Mesenchymal stem cell (in vitro differentiated cells and primary cell): ENCODE data around the gene CCL4L2.
"Not testable (repeated sequence)": the region's sequence is repeated elsewhere in the genome, so short reads cannot be mapped to it uniquely, and the experiment has no call there.

ENCODE experiments used
- DNase-seq: peaks from one replicate; pipeline ENCODE4 v3.0.0-alpha.2; 2013
- H2AFZ ChIP-seq: one replicate; pipeline ENCODE4 v1.6.1; 2013; ENCODE audit warnings: low read depth, mild to moderate bottlenecking, control low read depth, inconsistent platforms, low read length, moderate library complexity
- H2AK5ac ChIP-seq: 2 replicates; pipeline ENCODE4 v1.6.1; 2013; ENCODE audit warnings: low read length, moderate library complexity, mild to moderate bottlenecking, inconsistent platforms; ENCODE audit not compliant: severe bottlenecking
- H2BK120ac ChIP-seq: one replicate; pipeline ENCODE4 v1.6.1; 2013; ENCODE audit warnings: low read depth, mild to moderate bottlenecking, inconsistent platforms, low read length, moderate library complexity
- H2BK12ac ChIP-seq, 2 experiments: one replicate each; pipeline ENCODE4 v1.6.1; 2013; ENCODE audit warnings: inconsistent platforms in 2 of 2, low read length in 2 of 2, mild to moderate bottlenecking in 2 of 2, moderate library complexity in 2 of 2, control low read depth in 1 of 2
- H2BK15ac ChIP-seq: one replicate; pipeline ENCODE4 v1.6.1; 2013; ENCODE audit warnings: mild to moderate bottlenecking, low read depth, inconsistent platforms; ENCODE audit not compliant: poor library complexity, severe bottlenecking
- H2BK5ac ChIP-seq: 2 replicates; pipeline ENCODE4 v1.6.1; 2013; ENCODE audit warnings: low read depth, mild to moderate bottlenecking, low read length, control low read depth, inconsistent platforms; ENCODE audit not compliant: poor library complexity, severe bottlenecking
- H3K14ac ChIP-seq, 2 experiments: one replicate each; pipeline ENCODE4 v1.6.1; 2013; ENCODE audit warnings: inconsistent platforms in 2 of 2, low read length in 2 of 2, control low read depth in 1 of 2, mild to moderate bottlenecking in 1 of 2, moderate library complexity in 1 of 2
- H3K18ac ChIP-seq, 2 experiments: one replicate each; pipeline ENCODE4 v1.6.1; 2013; ENCODE audit warnings: inconsistent platforms in 2 of 2, low read length in 2 of 2, control low read depth in 1 of 2, low read depth in 1 of 2, mild to moderate bottlenecking in 1 of 2
- H3K23ac ChIP-seq, 2 experiments: one replicate each; pipeline ENCODE4 v1.6.1; 2013; ENCODE audit warnings: inconsistent platforms in 2 of 2, low read length in 2 of 2, mild to moderate bottlenecking in 2 of 2, moderate library complexity in 2 of 2, control low read depth in 1 of 2
- H3K27ac ChIP-seq: 2 replicates; pipeline ENCODE4 v1.5.1; 2013; ENCODE audit warnings: mild to moderate bottlenecking, moderate library complexity, low read length, control low read depth, inconsistent platforms; ENCODE audit not compliant: poor library complexity, severe bottlenecking
- H3K27me3 ChIP-seq, 2 experiments: 2 replicates each; pipeline versions ENCODE4 v1.6.1 to v1.7.0; 2013; ENCODE audit warnings: low read length in 2 of 2, mild to moderate bottlenecking in 2 of 2, moderate library complexity in 2 of 2, control low read depth in 1 of 2, inconsistent platforms in 1 of 2; ENCODE audit not compliant: control insufficient read depth in 1 of 2, insufficient read depth in 1 of 2
- H3K36me3 ChIP-seq, 2 experiments: 2 replicates each; pipeline versions ENCODE4 v1.6.1 to v1.7.0; 2013; ENCODE audit warnings: low read length in 2 of 2, control low read depth in 1 of 2, inconsistent platforms in 1 of 2, low read depth in 1 of 2, mild to moderate bottlenecking in 1 of 2; ENCODE audit not compliant: insufficient read depth in 2 of 2, control insufficient read depth in 1 of 2
- H3K4ac ChIP-seq, 2 experiments: one replicate each; pipeline ENCODE4 v1.6.1; 2013; ENCODE audit warnings: inconsistent platforms in 2 of 2, low read length in 2 of 2, mild to moderate bottlenecking in 2 of 2, moderate library complexity in 2 of 2, control low read depth in 1 of 2, low read depth in 1 of 2
- H3K4me1 ChIP-seq: 2 replicates; pipeline ENCODE4 v1.6.1; 2013; ENCODE audit warnings: low read depth, low read length, control low read depth; ENCODE audit not compliant: control insufficient read depth, insufficient read depth
- H3K4me2 ChIP-seq: 2 replicates; pipeline ENCODE4 v1.6.1; 2013; ENCODE audit warnings: low read length, mild to moderate bottlenecking, inconsistent platforms; ENCODE audit not compliant: poor library complexity, severe bottlenecking
- H3K4me3 ChIP-seq, 2 experiments: 2 replicates each; pipeline versions ENCODE4 v1.5.1 to v1.7.0; 2013; ENCODE audit warnings: low read length in 2 of 2, mild to moderate bottlenecking in 2 of 2, control low read depth in 1 of 2, low read depth in 1 of 2; ENCODE audit not compliant: insufficient read depth in 1 of 2
- H3K79me1 ChIP-seq: replicated peaks from 2 replicates; pipeline ENCODE4 v1.6.1; 2013; ENCODE audit warnings: mild to moderate bottlenecking, control low read depth, low read length, inconsistent platforms; ENCODE audit not compliant: poor library complexity, severe bottlenecking
- H3K9ac ChIP-seq: 2 replicates; pipeline ENCODE4 v1.7.0; 2013; ENCODE audit warnings: mild to moderate bottlenecking, low read length, moderate library complexity
- H3K9me3 ChIP-seq: 2 replicates; pipeline ENCODE4 v1.7.0; 2013; ENCODE audit warnings: mild to moderate bottlenecking, low read length; ENCODE audit not compliant: control insufficient read depth
- H4K8ac ChIP-seq: one replicate; pipeline ENCODE4 v1.6.1; 2013; ENCODE audit warnings: inconsistent platforms, mild to moderate bottlenecking, low read length, moderate library complexity
- H4K91ac ChIP-seq: one replicate; pipeline ENCODE4 v1.6.1; 2013; ENCODE audit warnings: mild to moderate bottlenecking, low read length, inconsistent platforms
- WGBS: methylation state at CpG from one replicate; pipeline ENCODE4 v1.1.7; 2013; ENCODE audit warnings: mixed read lengths; 5-methylcytosine and 5-hydroxymethylcytosine counted together

CCL4L2 gene

DNA sequence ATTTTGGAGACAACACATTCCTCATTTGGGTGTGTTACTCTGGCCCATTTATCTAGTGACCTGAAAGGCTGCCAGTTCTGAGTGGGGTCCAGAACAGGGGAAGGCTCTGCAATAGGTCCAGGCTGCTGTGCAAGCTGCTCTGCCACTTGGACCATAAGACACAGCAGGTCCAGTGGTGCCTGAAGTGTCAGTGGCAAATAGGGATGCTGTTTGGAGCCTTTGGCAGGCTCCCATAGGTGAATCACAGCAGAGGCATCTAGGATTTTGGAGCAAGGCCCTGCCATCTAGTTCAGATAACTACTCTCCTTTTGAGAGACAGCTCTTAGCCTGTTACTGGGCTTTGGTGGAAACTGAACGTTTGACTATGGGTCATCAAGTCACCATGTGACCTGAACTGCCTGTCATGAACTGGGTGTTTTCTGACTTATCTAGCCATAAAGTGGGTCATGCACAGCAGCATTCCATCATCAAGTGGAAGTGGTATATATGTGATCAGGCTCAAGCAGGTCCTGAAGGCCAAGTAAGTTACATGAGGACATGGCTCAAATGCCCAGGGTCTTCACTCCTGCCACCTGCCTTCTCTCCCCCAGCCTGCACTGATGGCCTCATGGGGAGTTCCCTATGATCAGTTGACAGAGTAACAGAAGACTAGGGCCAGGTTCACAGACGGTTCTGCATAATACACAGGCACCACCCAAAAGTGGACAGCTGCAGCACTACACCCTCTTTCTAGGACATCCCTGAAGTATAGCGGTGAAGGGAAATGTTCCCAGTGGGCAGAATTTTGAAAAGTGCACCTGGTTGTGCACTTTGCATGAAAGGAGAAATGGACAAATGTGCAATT is 10.1 kb downstream of the CCL4L2 start:
- H3K9me3 ChIP-seq, H4K91ac ChIP-seq, H3K4me2 ChIP-seq, H2AK5ac ChIP-seq, H3K79me1 ChIP-seq, H4K8ac ChIP-seq, H2BK120ac ChIP-seq, H3K36me3 ChIP-seq, H3K4me3 ChIP-seq, H3K4ac ChIP-seq, H2BK12ac ChIP-seq, H3K9ac ChIP-seq, H3K18ac ChIP-seq, H3K23ac ChIP-seq, H2AFZ ChIP-seq, H2BK15ac ChIP-seq, H3K27ac ChIP-seq, H3K14ac ChIP-seq, H2BK5ac ChIP-seq, H3K27me3 ChIP-seq, DNase-seq, H3K4me1 ChIP-seq: not testable (repeated sequence)
- 75% methylated on average over 3 of the region's 3 CpGs for WGBS

GRCh38 chr17:36221581-36222100 is 10.8 kb downstream of the CCL4L2 start:
- not testable (repeated sequence) for H3K4me3 ChIP-seq, H3K4me1 ChIP-seq, DNase-seq, H3K18ac ChIP-seq, H3K79me1 ChIP-seq, H3K27me3 ChIP-seq, H4K91ac ChIP-seq, H3K4ac ChIP-seq, H3K14ac ChIP-seq, H2AFZ ChIP-seq, H2BK120ac ChIP-seq, H3K23ac ChIP-seq, H3K9ac ChIP-seq, H2BK12ac ChIP-seq, H2BK5ac ChIP-seq, H3K27ac ChIP-seq, H4K8ac ChIP-seq, H3K36me3 ChIP-seq, H3K4me2 ChIP-seq, H2BK15ac ChIP-seq, H2AK5ac ChIP-seq, H3K9me3 ChIP-seq
- WGBS: 62% methylated on average over 4 of the region's 4 CpGs

DNA sequence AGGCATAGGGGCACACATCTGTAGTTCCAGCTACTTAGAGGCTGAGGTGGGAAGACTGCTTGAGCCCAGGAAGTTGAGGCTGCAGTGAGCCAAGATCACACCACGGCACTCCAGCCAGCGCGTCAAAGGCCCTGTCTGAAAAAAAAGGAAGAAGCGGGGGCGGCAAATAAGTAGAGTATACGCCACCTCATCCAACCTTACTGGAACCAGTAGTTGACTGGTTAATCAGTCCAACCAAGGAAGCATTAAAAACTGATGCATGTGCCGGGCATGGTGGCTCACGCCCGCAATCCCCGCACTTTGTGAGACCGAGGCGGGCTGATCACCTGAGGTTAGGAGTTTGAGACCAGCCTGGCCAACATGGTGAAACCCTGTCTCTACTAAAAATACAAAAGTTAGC is 12.1 kb downstream of the CCL4L2 start:
- not testable (repeated sequence) for H4K8ac ChIP-seq, DNase-seq, H3K14ac ChIP-seq, H2BK5ac ChIP-seq, H3K4me2 ChIP-seq, H3K4ac ChIP-seq, H3K4me1 ChIP-seq, H3K23ac ChIP-seq, H3K9ac ChIP-seq, H3K18ac ChIP-seq, H3K9me3 ChIP-seq, H2BK12ac ChIP-seq, H3K27me3 ChIP-seq, H2AFZ ChIP-seq, H3K27ac ChIP-seq, H3K79me1 ChIP-seq, H3K4me3 ChIP-seq, H2BK120ac ChIP-seq, H4K91ac ChIP-seq, H3K36me3 ChIP-seq, H2AK5ac ChIP-seq, H2BK15ac ChIP-seq
- WGBS: 96% methylated on average over 12 of the region's 12 CpGs

GRCh38 chr17:36229644-36230043 is 18.8 kb downstream of the CCL4L2 start:
- H2BK12ac ChIP-seq, H3K79me1 ChIP-seq, H3K36me3 ChIP-seq, H3K9me3 ChIP-seq, H3K27me3 ChIP-seq, DNase-seq, H2BK15ac ChIP-seq, H4K91ac ChIP-seq, H3K9ac ChIP-seq, H3K14ac ChIP-seq, H3K23ac ChIP-seq, H2BK5ac ChIP-seq, H3K4me2 ChIP-seq, H2AK5ac ChIP-seq, H3K4ac ChIP-seq, H2BK120ac ChIP-seq, H3K4me3 ChIP-seq, H3K18ac ChIP-seq, H2AFZ ChIP-seq, H3K27ac ChIP-seq, H4K8ac ChIP-seq, H3K4me1 ChIP-seq: not testable (repeated sequence)
- WGBS: no CpG with 5 or more reads among the region's 5 CpGs
